SK-N-SH treated with all-trans-retinoic acid at 6 μM for 48 hours (cell line): Measurements from ENCODE around the gene CYP19A1.

Experiments used
- ATAC-seq: fragments of 200-7000 bp; cut with Tn5 transposase; 3 replicates; pipeline ENCODE4 v1.9.1; 2020; ENCODE audit warnings: mild to moderate bottlenecking, moderate library complexity
- CREB5 ChIP-seq: fragments of 250-450 bp; sonication (Bioruptor Pico); IDR thresholded peaks from 2 replicates; pipeline ENCODE4 v1.5.1; 2020; ENCODE audit warnings: low read depth, mild to moderate bottlenecking, moderate library complexity
- CSDC2 ChIP-seq: fragments of 250-450 bp; sonication (Bioruptor Pico); IDR thresholded peaks from 2 replicates; pipeline ENCODE4 v1.5.0; 2020; ENCODE audit warnings: mild to moderate bottlenecking, moderate library complexity
- CSRNP3 ChIP-seq: fragments of 250-450 bp; sonication (Bioruptor Pico); IDR thresholded peaks from 2 replicates; pipeline ENCODE4 v1.5.1; 2021; ENCODE audit warnings: mild to moderate bottlenecking, moderate library complexity
- ESRRG ChIP-seq: fragments of 250-450 bp; sonication (Bioruptor Pico); IDR thresholded peaks from 2 replicates; pipeline ENCODE4 v1.6.1; 2021; ENCODE audit warnings: mild to moderate bottlenecking
- GLIS3 ChIP-seq: fragments of 250-450 bp; sonication (Bioruptor Pico); IDR thresholded peaks from 2 replicates; pipeline ENCODE4 v1.5.0; 2020; ENCODE audit warnings: mild to moderate bottlenecking, moderate library complexity
- ISL1 ChIP-seq: fragments of 250-450 bp; sonication (Bioruptor Pico); IDR thresholded peaks from 2 replicates; pipeline ENCODE4 v2.1.2; 2022; ENCODE audit warnings: mild to moderate bottlenecking, moderate library complexity
- PATZ1 ChIP-seq: fragments of 250-450 bp; sonication (Bioruptor Pico); IDR thresholded peaks from 2 replicates; pipeline ENCODE4 v1.8.0; 2020; ENCODE audit warnings: mild to moderate bottlenecking, moderate library complexity, borderline replicate concordance
- RARB ChIP-seq: fragments of 250-450 bp; sonication (Bioruptor Pico); IDR thresholded peaks from 2 replicates; pipeline ENCODE4 v1.8.0; 2021; ENCODE audit warnings: mild to moderate bottlenecking, moderate library complexity
- TCF4 ChIP-seq: fragments of 250-450 bp; sonication (Bioruptor Pico); IDR thresholded peaks from 2 replicates; pipeline ENCODE4 v1.8.0; 2021; ENCODE audit warnings: mild to moderate bottlenecking, moderate library complexity, borderline replicate concordance
- TOX ChIP-seq: fragments of 250-450 bp; sonication (Bioruptor Pico); IDR thresholded peaks from 2 replicates; pipeline ENCODE4 v1.8.0; 2021; ENCODE audit warnings: mild to moderate bottlenecking, moderate library complexity, borderline replicate concordance
- TSHZ2 ChIP-seq: fragments of 250-450 bp; sonication (Bioruptor Pico); IDR thresholded peaks from 2 replicates; pipeline ENCODE4 v1.5.0; 2020; ENCODE audit warnings: mild to moderate bottlenecking, moderate library complexity
- ZC3H10 ChIP-seq: fragments of 250-450 bp; sonication (Bioruptor Pico); IDR thresholded peaks from 2 replicates; pipeline ENCODE4 v1.5.1; 2021; ENCODE audit warnings: mild to moderate bottlenecking, moderate library complexity
- ZFP3 ChIP-seq: fragments of 250-450 bp; sonication (Bioruptor Pico); IDR thresholded peaks from 2 replicates; pipeline ENCODE4 v1.5.0; 2020; ENCODE audit warnings: mild to moderate bottlenecking, moderate library complexity
- ZNF565 ChIP-seq: fragments of 450-650 bp; formaldehyde crosslinking; conservative IDR thresholded peaks from 2 replicates; pipeline ENCODE4 v1.5.0; 2020; ENCODE audit warnings: low read depth, mild to moderate bottlenecking, moderate library complexity
- ZNF70 ChIP-seq: fragments of 450-650 bp; formaldehyde crosslinking; IDR thresholded peaks from 2 replicates; pipeline ENCODE4 v1.5.0; 2020; ENCODE audit warnings: mild to moderate bottlenecking, moderate library complexity
- ZNF8 ChIP-seq: fragments of 450-650 bp; formaldehyde crosslinking; IDR thresholded peaks from 2 replicates; pipeline ENCODE4 v1.5.0; 2020; ENCODE audit warnings: mild to moderate bottlenecking, moderate library complexity

The CYP19A1 gene

GRCh38 chr15:51170882-51171633 is 167.3 kb downstream of the CYP19A1 start:
- TF ChIP-seq GLIS3 (no peak), CSDC2 (CRISPR knock-in tag) (no peak), RARB (no peak), ZFP3 (no peak), ZC3H10 (CRISPR knock-in tag) (no peak), CREB5 (no peak), ISL1 (CRISPR knock-in tag) (no peak), CSRNP3 (CRISPR knock-in tag) (no peak), TOX (no peak), ZNF565 (CRISPR knock-in tag) (no peak), TCF4 (CRISPR knock-in tag) (no peak), TSHZ2 (CRISPR knock-in tag) (no peak), ZNF70 (CRISPR knock-in tag) (no peak), ZNF8 (no peak)
- no peak for ATAC-seq

GRCh38 chr15:51168700-51169099 is 169.7 kb downstream of the CYP19A1 start:
- TF ChIP-seq ZNF70 (CRISPR knock-in tag): no peak
- TF ChIP-seq CSRNP3 (CRISPR knock-in tag): no peak
- no peak for TF ChIP-seq ZNF565 (CRISPR knock-in tag)
- no peak for ATAC-seq

- no peak for TF ChIP-seq CSDC2 (CRISPR knock-in tag)
- no peak for TF ChIP-seq ESRRG (CRISPR knock-in tag)
- no peak for ATAC-seq
Measured at GRCh38 chr15:51163843-51164242, 174.6 kb downstream of the CYP19A1 start.

GRCh38 chr15:51162865-51163762 is 175.3 kb downstream of the CYP19A1 start:
- peak; percentile 99 for ATAC-seq
- TF ChIP-seq PATZ1 (no peak), ISL1 (CRISPR knock-in tag) (peak; percentile 38; the same call in 1 of the 2 replicates)
